ENCODE measurements around the gene FOXO3B. TPM values are rescaled to one million over a fixed set of nuclear protein-coding genes. Genes with fewer than 3 reads are reported as not detected.
"Not testable (repeated sequence)": the region's sequence is repeated elsewhere in the genome, so short reads cannot be mapped to it uniquely, and the experiment has no call there.

FOXO3B gene
- total RNA-seq, 1 experiment from 2014 or later = 2.5 TPM

DNA sequence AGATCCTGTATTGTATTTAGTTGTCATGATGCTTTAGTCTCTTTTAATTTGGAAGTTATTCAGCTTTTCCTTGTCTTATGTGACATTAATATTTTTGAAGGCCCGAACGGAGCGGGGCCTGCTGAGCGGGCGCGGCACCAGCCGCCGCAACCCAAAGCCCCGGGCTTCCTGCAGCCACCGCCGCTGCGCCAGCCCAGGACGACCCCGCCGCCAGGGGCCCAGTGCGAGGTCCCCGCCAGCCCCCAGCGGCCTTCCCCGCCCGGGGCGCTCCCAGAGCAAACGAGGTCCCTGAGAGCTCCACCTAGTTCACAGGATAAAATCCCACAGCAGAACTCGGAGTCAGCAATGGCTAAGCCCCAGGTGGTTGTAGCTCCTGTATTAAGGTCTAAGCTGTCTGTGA, 32.0 kb downstream of the FOXO3B start:
- not testable (repeated sequence) for DNase-seq (ENCODE audit: low read depth)

GRCh38 chr17:18644291-18644690, 37.8 kb downstream of the FOXO3B start, which contains the start of gene TBC1D28:
Gene TBC1D28 (minus strand): TSS chr17:18644391. CDS start chr17:18641352, 3,039 bp downstream.
- not testable (repeated sequence) for DNase-seq (ENCODE audit: low read depth)

DNA sequence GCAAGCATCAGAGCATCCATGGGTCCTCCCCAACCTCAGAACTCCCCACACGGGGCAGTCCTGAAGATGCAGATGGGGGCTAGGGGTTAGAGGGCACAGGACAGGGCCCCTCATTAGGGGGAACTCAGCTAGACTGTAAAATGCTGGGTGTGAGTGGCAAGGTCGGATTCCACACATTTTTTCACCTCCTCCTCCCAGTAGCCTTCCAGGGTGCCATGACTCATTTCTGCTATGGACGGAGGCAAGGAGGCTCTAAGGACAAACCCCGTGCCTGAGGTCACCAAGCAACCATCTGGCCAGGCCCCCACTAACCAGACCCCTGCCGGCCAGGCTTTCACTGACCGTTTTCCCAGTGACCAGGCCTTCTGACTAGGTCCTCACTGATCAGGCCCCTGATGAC, 39.0 kb downstream of the FOXO3B start:
- peak; percentile 12 for DNase-seq (ENCODE audit: low read depth)

DNA sequence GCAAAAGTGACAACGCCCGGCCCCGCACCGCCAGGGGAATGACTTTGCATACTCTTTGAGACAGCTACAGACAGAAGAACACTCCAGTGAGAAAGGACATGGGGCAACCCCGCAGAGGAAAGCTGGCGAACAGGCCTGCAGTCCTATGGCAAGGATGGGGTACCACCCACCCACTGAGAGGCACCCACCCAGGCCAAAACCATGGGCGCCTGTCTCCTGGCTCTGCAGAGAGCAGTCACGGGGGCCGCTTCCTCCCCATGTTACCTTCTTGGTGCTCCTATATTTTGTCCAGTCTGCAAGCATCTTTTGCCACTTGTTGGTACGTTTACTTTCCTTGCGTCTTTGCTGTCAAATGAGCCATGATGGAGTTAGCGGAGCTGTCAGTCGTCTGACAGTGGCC, 43.8 kb downstream of the FOXO3B start:
- not testable (repeated sequence) for DNase-seq (ENCODE audit: low read depth)

- DNase-seq (ENCODE audit: low read depth) = not testable (repeated sequence)
Measured at GRCh38 chr17:18636237-18636636, 45.9 kb downstream of the FOXO3B start.

DNA sequence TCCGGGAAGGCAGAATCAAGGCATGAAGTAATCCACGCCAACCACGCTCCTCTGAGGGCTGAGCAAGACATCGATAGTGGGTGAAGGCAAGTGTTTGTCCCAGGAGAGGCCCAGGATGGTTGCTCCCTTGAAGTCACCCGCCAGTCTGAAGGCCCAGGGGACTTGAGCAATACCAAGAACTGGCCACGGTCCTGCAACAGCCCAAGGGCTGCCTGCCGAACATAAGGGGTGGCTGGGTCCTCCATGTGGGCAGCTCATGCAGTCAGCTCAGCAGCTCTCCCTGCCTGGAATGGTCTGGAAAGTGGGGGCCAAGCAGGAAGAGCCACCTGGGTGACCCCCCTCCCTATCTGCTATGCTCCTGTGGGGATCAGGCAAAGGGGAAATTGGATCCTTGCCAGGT, 46.3 kb downstream of the FOXO3B start:
- DNase-seq (ENCODE audit: low read depth) = not testable (repeated sequence)

GRCh38 chr17:18634550-18635263, 47.4 kb downstream of the FOXO3B start:
- not testable (repeated sequence) for DNase-seq (ENCODE audit: low read depth)

Other genes starting within 250 kb of the FOXO3B start
- 0.07 TPM in 1 of 2 replicates, not detected in the other for gene LGALS9C, start 205.5 kb downstream of the FOXO3B start, total RNA-seq (2014; rRNA removed; shearing (Covaris generic))
- not detected in 2 replicates for gene TBC1D28, start 37.9 kb downstream of the FOXO3B start, total RNA-seq (2014; rRNA removed; shearing (Covaris generic))
- gene FBXW10, start 61.7 kb upstream of the FOXO3B start, total RNA-seq (2014; rRNA removed; shearing (Covaris generic)) = 0.07 TPM in 1 of 2 replicates, not detected in the other
- 58.0 and 58.7 TPM in 2 replicates for gene TVP23B, start 98.9 kb upstream of the FOXO3B start, total RNA-seq (2014; rRNA removed; shearing (Covaris generic))
- gene PRPSAP2, start 175.8 kb upstream of the FOXO3B start, total RNA-seq (2014; rRNA removed; shearing (Covaris generic)) = 36.6 and 50.3 TPM in 2 replicates

Data from M059J (cell line).